ENCODE results near the gene TENM3.

TENM3 gene

GRCh38 chr4:182303847-182304246 is 60.6 kb downstream of the TENM3 start:
- no peak for TF ChIP-seq ZFX (IDR thresholded peaks at IDR 0.05)
- no peak for TF ChIP-seq CTCF (conservative IDR thresholded peaks at IDR 0.05)
- no peak overlapping the region for H3K27ac ChIP-seq

GRCh38 chr4:182306792-182307507 is 63.7 kb downstream of the TENM3 start:
- H3K27ac ChIP-seq, result no peak overlapping the region

GRCh38 chr4:182307746-182308145 is 64.5 kb downstream of the TENM3 start:
- TF ChIP-seq ZFX (IDR thresholded peaks at IDR 0.05) (no peak), CTCF (conservative IDR thresholded peaks at IDR 0.05) (no peak)
- no peak overlapping the region for H3K27ac ChIP-seq

More at GRCh38 chr4:182306792-182307507, 63.7 kb downstream of the TENM3 start:
- TF ChIP-seq CTCF (conservative IDR thresholded peaks at IDR 0.05) (peak; percentile 31), ZFX (IDR thresholded peaks at IDR 0.05) (no peak)

- no peak for TF ChIP-seq ZFX (IDR thresholded peaks at IDR 0.05)
- TF ChIP-seq CTCF (conservative IDR thresholded peaks at IDR 0.05), result no peak
- no peak overlapping the region for H3K27ac ChIP-seq
Observed at GRCh38 chr4:182309877-182310276, 66.7 kb downstream of the TENM3 start.

- no peak for TF ChIP-seq CTCF (conservative IDR thresholded peaks at IDR 0.05)
- TF ChIP-seq ZFX (IDR thresholded peaks at IDR 0.05), result no peak
- H3K27ac ChIP-seq, result no peak overlapping the region
Observed at GRCh38 chr4:182310316-182310715, 67.1 kb downstream of the TENM3 start.

- TF ChIP-seq ZFX (IDR thresholded peaks at IDR 0.05) (no peak), CTCF (conservative IDR thresholded peaks at IDR 0.05) (no peak)
- H3K27ac ChIP-seq, result no peak overlapping the region
Observed at GRCh38 chr4:182310962-182311361, 67.8 kb downstream of the TENM3 start.

- no peak overlapping the region for H3K27ac ChIP-seq
- TF ChIP-seq CTCF (conservative IDR thresholded peaks at IDR 0.05) (no peak), ZFX (IDR thresholded peaks at IDR 0.05) (no peak)
Observed at GRCh38 chr4:182314537-182314936, 71.3 kb downstream of the TENM3 start.

Measured in C4-2B (cell line).